Forelimb muscle (tissue), 1 donor: ENCODE measurements around the gene ANO1. TPM values are rescaled to one million over a fixed set of nuclear protein-coding genes. Genes with fewer than 3 reads are reported as not detected.

Experiments used
- DNase-seq: peaks from one replicate; pipeline ENCODE4 v3.0.0-alpha.2; 2013; ENCODE audit warnings: low read depth
- polyA plus RNA-seq: library from polyadenylated mRNA; unstranded; fragments of 120-200 nt; gene quantifications from one replicate; pipeline ENCODE4 v1.2.1, GENCODE V29; 2013; ENCODE audit not compliant: insufficient read length

Gene ANO1
- polyA plus RNA-seq, 1 donor: 6.3 TPM

DNA sequence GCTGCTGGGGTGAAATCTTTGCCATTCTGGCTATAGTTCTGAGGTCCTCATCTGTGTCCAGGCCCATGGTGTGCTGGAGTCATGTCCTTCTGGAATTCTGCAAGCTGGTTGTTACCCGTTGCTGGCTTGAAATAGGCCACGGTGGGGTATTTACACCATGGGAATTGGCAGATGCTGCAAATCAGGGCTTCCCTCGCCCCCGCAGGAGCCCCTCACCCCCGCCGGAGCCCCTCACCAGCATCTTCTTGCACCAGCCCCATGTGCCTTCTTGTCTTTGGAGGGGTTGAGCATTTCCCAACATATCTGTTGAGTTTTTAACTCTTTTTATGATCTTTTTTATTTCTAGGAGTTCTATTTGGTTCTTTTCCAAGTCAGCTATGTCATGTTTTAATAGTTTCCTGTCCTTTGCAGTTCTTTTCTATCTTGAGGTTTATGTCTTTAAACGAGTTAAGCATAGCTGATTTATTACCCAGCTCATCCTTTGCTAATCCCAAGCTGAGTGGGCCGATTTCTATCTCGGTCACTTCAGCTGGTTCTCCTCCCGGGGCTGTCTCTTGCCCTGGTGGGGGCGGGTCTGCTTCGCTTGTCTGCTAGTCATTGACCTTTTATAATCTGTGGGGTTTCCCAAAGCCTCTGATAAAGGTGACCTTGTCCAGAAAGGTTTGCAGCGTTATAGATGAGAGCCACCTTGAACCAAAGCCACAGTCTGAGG lies 17.6 kb downstream of the ANO1 start:
- DNase-seq: no peak

GRCh38 chr11:70097783-70098563 lies 19.9 kb downstream of the ANO1 start:
- DNase-seq: no peak

DNA sequence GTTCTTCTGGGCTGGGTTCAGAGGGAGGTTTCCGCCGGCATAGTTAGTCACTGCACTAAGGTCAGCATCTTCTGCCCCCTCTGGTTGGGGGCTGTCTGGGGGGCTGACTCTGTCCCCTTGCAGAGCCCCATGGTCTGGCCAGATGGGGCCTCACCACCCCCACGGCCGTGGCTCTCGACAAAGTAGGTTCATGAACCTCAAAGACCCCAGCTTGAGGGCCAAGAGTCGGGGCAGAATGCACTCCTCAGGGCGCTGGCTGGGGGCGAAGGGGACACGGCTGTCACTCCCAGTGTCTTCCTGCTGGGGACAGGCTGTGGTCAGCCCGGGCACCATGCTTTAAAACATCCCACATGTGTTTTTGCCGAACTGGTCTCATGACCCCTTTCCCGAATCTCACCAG lies 20.8 kb downstream of the ANO1 start:
- no peak for DNase-seq

- DNase-seq: no peak
Measured at GRCh38 chr11:70099578-70100279, 21.6 kb downstream of the ANO1 start.

DNA sequence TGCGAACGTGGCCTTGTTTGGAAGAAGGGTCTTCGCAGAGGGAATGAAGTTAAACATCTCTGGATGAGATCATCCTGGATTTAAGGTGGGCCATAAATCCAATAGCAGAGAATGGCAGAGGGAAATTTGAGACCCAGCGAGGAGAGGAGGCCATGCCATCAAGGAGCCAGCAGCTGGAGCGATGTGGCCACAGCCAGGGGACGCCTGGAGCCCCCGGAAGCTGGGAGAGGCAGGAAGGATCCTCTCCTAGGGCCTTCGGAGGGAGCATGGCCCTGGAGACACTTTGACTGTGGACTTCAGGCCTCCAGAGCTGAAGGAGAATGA lies 22.1 kb downstream of the ANO1 start:
- DNase-seq: no peak

DNA sequence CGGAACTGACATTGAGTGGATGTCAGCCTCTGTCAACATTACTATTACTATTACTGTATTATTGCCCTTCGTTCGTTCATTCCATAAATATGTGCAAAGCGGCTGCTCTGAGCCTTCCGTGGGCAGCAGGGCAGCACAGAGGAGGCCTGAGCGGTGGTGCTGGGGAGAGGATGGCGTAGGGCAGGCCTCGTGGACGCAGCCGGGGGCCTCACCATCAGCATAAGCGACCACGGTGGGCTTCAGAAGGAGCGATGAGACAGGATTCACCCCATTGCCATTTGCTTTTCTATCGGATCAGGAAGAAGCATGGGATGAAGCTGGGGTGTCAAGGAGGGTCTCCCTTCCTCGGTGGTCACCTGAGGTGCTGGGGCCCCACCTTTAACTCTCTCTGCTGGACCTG lies 22.7 kb downstream of the ANO1 start:
- DNase-seq: no peak

- DNase-seq: no peak
Measured at GRCh38 chr11:70103256-70103975, 25.3 kb downstream of the ANO1 start.

GRCh38 chr11:70104419-70104818 lies 26.3 kb downstream of the ANO1 start:
- DNase-seq: no peak

DNA sequence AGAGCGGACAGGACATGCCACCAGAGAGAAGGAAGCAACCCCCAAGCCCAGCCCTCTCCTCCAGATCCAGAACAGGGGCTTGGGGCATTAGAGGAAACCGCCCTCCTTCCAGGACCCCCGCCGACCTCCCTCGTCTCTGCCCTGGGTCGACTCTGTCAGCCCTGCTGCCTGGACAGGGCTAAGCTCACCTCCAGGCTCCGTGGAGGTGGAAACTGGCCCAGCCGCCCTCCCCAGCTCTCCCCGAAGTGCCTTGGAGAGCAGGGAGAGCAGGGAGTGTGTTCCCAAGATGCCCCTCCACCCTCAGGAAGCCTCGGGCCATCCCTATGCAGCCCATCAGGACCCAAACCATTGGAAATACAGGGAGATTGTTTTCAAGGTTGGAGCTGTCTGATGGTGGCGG lies 26.8 kb downstream of the ANO1 start:
- DNase-seq: no peak

DNA sequence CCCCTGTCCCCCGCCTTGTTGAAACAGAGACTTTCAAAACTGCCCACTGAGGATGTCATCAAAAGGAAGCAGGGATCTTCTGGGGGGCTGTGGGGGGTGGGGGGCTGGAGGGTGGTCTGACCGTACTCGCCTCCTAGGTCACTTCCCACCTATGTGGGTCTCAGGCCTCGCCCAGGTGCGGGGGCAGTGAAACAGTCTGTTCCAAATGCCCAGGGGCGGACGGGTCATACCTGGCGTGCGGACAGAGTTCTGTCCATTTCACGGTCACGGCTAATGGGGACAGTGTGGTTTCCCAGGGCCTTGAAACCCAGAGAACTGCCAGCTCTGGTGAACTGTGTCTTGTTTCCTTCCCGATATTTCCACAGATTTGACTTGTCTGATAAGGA lies 27.2 kb downstream of the ANO1 start:
- DNase-seq: no peak

GRCh38 chr11:70105755-70106571 lies 27.8 kb downstream of the ANO1 start:
- no peak for DNase-seq

DNA sequence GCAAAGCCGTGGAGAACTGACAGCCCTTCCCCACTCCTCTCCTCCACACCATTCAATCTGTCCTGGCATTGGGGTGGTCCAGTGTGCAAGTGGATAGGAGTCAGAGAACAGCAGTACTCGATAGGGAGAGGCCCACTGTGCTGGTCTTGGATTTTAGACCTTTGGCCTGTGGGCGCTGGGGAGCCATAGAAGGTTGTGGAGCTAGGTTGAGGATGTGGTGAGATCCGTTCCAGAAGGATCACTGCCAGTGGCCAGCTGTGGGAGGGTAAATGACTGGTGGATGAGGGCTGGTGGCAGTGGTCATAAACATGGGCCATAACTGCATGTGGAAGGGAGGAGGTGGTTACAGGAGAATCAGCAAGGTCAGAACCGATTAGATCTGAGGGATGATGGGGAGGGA lies 28.6 kb downstream of the ANO1 start:
- no peak for DNase-seq

DNA sequence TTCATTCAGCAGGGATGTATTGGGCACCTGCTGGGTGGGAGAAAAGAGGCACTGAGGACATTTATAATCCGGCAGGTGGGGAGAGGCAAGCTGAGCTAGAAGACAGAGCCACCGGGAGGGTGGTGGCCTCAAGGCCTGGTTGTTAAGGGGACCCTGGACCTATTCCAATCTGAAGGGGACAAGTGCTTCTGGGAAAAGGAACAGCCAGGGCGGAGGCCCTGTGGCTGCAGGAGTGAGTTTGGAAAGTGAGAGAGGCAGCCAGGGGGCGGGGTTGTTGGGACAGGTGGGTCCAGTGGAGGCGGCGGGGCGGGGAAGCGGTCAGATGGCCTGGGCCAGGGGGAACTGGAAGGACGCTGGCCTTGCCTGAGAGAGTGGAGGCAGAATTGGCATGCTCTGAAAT lies 29.1 kb downstream of the ANO1 start:
- DNase-seq: no peak

GRCh38 chr11:70107756-70108155 lies 29.6 kb downstream of the ANO1 start:
- DNase-seq: no peak

DNA sequence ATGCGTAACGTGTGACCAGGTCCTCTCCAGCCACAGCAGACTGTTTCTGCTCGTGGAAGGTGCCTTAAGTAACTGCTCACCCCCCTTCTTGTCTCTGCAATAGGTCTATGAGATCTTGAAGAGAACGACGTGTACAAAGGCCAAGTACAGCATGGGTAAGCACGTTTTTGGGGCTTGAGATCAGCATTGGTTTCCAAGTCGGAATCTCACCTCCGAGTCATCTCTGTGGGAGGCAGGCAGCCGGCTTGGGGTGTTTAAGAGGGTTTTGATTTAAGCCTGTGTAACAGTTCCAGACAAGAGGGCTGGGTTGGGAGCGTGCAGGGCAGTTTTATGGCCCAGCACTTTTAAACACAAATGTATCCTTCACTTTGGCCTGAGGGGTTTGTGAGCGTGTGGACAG lies 30.1 kb downstream of the ANO1 start:
- no peak for DNase-seq

DNA sequence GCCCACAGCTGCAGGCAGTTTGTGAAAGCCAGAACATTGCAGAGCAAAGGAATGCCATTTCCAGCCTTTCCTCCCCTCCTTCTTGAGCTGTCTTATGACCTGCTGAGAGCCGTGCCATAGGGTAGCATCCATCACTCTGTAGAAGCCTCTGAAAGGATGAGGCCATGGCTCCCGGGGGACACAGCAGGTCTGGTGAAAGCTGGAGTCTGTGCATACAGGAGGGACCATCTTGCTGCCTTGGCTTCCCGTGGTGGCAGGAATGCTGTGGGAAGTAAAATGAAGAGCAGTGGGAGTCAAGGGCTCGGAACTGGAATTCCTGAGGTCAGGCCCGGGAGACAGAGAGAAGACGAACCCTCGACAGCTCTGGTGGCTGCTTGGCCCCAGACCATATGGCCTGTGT lies 30.9 kb downstream of the ANO1 start:
- no peak for DNase-seq

DNA sequence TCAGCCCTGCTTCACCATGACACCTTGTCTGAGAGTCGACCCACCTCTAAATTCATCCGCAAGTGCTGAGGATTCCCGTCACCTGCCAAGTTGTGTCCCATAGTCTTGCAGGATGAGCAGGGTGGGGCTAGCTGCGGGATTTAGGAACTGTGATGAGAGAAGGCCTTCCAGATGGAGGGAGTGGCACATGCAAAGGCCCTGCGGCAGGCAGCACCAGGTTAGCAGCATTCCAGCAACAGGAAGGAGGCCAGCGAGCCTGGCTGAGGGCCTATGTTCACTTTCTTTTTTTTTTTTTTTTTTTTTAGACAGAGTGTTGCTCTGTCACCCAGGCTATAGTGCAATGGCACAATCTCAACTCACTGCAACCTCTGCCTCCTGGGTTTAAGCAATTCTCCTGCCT lies 31.8 kb downstream of the ANO1 start:
- no peak for DNase-seq

DNA sequence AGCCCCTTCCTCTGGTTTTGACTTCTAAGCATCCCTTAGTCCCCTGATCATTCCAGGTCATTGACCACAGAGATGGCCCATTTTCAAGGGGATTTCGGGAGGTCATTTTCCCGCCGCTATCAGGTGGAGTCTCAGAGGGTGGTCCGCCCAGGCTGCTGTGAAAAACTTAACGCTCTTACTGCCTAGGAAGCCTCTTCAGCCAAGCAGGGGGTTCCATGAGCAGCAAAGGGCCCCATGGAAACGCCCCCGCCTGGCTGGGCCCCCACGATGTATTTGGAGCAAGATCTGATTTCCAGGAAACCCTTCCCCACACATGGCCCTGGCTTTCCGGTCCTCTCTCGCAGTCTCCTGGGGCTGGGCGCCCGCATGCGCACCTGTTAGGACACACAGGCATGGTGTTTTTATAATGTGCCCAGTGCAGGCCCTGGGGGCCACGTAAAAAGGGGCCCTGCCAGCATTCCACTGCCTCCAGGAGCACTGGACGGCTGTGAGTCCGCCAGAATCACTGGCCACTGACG lies 32.5 kb downstream of the ANO1 start:
- no peak for DNase-seq

- no peak for DNase-seq
Measured at GRCh38 chr11:70111269-70112016, 33.3 kb downstream of the ANO1 start.

DNA sequence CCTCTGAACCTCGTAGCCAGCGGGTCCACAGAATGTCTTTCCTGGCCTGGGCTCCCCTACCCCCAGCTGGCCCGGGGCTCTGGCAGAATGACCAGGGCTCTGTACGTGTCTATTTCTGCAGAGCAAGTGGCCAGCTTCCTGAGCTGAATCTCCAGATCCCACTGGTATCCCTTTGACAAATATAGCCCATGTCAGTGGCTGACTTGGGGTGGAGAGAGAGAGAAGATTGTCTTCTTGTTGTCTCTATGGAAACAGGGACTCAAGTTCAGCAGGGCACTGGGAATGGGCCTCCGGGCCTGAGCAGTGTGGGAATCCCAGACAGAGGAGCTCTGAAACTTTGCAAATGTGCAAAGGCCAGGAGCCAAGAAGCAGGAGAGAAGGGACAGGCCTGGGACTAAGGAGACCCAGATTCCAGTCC lies 33.9 kb downstream of the ANO1 start:
- DNase-seq: no peak
